KG1 (cell line): Measurements from ENCODE around the gene DARS1.
"Not testable (repeated sequence)": the region's sequence is repeated elsewhere in the genome, so short reads cannot be mapped to it uniquely, and the experiment has no call there.

ENCODE experiments used
- DNase-seq: peaks from one replicate; lab custom pipeline; 2025; lab: John Stamatoyannopoulos, UW

Gene DARS1

GRCh38 chr2:135945526-135945925 lies 39.9 kb downstream of the DARS1 start:
- DNase-seq, result no peak

GRCh38 chr2:135944625-135945024 lies 40.8 kb downstream of the DARS1 start:
- no peak for DNase-seq

DNA sequence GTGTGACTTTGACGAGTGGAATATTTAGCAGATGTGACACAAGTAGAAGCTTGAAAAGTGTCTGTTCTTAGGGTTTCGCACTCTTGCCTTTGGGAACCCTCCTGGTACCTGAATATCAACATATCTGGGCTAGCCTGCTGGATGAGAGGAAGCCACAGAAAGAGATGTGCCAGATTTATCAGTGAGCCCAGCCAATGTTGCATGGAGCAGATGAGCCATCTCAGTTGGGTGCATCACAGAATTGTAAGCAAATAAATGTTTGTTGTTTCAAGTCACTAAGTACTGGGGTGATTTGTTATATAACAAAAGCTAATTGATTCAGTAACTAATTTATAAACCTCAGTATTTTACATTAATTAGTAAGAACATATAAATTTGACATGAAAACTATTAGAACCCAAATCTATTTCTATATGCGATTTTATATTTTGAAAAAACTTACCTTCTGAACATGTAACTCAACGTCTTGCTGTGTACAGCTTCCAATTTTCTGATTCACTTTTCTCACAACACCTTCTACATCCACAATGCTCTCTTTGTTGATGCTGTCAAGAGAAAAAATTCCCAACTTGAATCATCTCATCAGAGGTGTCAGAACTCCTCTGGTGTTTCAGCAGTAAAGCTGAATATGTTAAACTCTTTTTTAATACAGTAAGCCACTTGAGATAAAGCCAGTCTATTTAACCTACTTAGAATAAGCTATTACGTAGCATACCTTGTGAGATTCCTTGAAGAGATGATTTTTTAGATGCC lies 42.3 kb downstream of the DARS1 start:
- DNase-seq, result no peak

DNA sequence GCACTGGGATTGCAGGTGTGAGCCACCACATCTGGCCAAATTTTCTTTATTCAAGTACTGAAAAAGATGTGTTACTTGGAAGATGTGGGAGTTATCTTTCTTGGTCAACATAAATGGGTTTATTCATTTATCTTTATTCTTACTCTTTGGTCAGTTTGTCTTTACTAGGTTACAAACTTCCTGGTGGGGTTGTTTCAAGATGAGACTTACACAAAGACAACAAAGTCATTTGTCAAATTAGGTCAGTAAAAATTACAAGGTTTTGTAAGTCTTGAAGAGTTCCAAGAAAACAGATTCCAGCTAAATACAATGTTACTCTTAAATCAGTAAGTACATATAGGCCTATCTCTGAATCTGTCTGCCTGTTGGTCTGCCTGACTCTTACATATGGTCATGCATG lies 48.9 kb downstream of the DARS1 start:
- no peak for DNase-seq

GRCh38 chr2:135935914-135936313 lies 49.5 kb downstream of the DARS1 start:
- DNase-seq, result no peak

GRCh38 chr2:135931776-135932443 lies 53.5 kb downstream of the DARS1 start:
- peak; percentile 25 for DNase-seq

- DNase-seq, result no peak
These were observed 58.8 kb downstream of the DARS1 start for GRCh38 chr2:135926605-135927004.

GRCh38 chr2:135925571-135925970 lies 59.9 kb downstream of the DARS1 start:
- no peak for DNase-seq

DNA sequence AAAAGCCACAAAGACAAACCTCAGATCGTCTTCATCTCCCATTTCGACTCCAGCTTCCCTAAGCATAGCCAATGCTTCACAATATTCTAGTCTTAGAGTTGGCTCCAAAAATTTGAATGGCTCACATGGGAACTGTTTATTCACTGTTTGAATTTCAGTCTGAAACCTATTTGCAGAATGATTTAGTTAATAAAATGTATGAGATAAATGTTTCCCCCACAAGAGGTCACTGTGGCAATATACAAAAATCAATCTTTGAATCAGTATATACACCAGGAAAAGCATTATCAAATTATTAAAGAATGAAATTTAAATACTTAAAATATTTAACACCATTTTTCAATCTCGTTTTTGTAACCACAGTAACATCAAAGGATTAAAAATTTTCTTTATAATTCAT lies 69.2 kb downstream of the DARS1 start:
- DNase-seq, result peak; percentile 27

DNA sequence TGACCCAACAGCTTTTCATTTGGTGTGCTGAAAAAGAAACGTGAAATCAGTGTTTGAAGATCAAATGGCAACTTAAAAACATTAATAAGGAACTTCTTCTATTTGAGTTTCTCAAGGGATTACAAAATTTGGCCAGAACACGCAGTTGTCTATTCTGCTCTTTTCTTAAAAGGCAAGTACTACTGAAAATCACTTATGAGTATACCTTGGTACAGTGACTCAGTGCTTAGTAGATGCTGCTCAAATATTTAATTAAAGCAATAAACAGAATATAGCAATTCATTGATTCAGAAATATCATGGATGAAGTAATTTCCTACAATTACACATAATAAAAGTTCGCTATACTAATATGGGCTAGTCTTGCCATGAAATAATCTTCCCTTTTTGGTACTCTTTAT lies 70.9 kb downstream of the DARS1 start:
- no peak for DNase-seq

DNA sequence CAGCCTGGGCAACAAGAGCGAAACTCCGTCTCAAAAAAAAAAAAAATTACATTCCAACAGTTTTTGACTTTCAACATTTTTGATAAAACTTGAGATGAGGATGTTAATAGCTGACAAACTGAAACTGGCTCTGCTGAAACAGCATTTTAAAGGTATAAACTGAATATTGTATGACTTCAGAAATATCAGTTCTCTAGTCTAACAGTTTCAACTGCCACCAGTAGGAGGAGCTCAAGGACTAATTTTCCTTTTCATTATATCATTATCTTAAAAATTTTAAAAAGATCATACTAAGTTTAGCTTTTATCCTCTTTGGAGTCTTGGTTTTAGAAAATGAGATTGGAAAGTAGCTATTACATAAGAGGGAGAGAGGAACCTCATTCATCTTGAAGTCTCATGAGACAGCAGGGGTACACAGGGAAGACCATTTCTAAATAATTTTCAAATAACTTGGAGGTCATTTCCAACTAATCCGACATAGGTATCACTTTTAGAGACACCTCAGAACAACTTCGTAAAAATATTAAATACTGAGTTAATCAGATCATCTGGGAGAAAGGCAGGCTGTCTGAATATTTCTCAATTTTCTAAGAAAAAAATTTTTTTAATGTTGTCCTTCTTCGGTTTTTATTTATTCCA lies 71.6 kb downstream of the DARS1 start:
- peak; percentile 33 for DNase-seq

- no peak for DNase-seq
These were observed 75.5 kb downstream of the DARS1 start for GRCh38 chr2:135909976-135910375.

DNA sequence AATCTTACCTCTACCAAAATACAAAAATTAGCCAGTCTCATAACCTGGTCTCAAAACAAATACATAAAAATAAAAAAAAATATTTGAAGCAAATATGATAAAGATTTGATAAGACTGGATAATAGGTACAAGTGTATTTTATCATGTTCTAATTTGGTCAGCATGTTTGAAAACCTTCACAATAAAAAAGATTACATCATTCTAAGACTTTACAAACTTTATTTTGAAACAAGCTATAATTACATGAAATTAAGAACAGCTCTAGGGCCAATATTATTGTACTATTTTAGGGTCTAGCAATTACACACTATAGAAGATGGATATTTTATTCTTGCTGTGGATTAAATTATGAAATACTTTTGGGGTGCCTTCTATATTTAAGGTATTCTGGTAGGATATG lies 79.7 kb downstream of the DARS1 start:
- DNase-seq, result no peak

DNA sequence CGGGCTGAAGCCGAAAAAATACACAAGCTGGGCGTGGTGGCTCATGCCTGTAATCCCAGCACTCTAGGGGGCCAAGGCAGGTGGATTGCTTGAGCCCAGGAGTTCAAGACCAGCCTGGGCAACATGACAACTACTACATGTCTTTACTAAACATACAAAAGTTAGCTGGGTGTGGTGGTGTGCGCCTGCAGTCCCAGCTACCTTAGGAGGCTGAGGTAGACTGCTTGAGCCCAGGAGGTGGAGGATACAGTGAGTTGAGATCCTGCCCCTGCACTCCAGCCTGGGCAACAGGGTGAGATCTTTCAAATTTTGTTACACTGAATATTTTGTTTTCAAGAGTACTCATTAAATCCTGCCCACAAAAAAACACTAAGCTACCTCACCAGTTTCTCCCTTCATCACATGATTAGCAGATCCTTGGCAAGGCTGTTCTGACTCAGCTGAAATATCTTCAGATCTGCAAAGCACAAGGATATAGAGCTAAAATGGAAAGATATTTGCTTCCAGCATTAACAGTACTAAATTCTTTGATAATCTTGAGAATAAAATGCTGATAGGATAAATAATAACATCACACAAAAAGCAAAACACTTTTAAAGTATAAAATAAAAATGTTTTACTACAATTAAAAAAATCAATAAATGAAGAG lies 81.0 kb downstream of the DARS1 start:
- no peak for DNase-seq

DNA sequence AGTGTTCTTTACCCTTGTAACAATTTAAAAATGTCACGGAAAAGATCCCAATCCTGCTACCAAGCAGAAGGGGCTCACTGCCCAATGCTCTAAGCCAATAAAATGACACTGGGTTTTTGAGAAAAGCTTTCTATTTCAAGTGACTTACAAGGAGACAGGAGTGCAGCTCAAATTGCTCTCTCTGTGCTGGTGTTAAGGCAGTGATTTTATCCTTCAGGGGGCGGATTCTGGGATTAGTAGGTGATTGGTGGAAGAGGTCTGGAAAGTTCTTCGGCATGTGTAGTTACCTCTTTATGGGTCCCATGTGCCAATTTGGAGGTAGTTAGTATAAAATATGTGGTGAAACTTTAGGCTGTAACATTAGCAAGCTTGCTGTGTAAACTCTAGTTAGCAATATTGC lies 81.8 kb downstream of the DARS1 start:
- DNase-seq, result no peak

DNA sequence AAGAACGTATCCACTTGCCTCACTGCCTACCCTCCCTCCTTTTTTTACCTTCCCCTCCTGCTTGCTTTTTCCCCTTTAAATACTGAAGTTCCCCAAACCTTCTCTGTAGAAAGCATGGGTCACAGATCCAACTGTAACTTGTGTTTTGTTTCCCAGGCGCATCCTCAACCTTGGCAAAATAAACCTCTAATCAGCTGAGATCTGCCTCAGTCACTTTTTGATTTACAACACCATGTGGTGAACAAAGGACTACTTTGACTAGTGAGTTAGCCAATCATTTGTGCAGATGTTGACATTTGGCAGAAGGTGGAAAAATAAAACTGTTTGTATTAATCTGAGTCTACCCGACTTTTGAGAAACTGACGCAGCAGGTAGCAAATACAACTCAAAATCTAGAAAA lies 85.9 kb downstream of the DARS1 start:
- no peak for DNase-seq

DNA sequence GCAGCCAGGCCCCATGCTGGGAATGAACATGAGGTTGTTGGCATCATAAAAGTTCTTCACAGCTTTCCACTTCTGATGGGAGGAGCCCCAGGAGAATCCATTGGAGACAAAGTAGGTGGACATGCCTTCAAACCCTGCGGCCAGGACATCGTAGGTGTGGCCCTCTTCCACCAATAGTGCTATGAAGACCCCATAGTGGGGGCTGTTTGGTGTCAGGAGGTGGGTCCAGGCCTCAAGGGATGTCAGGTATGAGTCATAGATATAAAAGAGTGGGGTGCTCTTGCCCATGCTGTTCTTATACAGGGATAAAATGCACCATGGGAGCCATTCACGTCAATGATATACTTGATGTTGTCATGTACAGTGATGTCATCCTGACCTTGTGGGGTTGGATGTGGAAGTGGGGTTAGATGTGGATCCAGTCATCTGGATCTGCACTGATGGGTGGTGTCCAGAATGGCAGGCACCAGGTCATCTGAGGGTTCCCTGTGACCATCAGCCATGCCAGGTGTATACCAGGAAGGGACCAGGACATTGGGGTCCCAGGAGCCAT lies 87.1 kb downstream of the DARS1 start:
- DNase-seq, result no peak

- no peak for DNase-seq
These were observed 90.5 kb downstream of the DARS1 start for GRCh38 chr2:135894930-135895329.

DNA sequence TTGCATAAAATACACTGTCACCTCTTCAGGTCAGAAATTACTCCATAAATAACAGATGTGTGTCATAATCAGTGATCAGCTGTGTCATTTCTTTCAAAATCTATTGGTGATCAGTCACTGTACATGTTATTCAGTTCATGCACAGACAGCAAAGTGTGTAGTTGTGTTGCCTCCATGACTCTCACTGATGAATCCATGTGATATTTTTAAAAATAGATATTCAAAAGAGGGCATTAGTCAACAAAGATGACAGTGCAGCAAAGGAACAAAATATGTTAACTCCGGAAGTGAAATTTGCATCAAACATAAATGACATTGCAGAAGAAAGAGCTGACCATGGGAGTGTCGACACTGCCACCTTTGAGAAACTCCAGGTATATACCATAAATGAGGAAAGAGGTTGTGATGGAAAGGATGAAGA lies 92.0 kb downstream of the DARS1 start:
- no peak for DNase-seq

DNA sequence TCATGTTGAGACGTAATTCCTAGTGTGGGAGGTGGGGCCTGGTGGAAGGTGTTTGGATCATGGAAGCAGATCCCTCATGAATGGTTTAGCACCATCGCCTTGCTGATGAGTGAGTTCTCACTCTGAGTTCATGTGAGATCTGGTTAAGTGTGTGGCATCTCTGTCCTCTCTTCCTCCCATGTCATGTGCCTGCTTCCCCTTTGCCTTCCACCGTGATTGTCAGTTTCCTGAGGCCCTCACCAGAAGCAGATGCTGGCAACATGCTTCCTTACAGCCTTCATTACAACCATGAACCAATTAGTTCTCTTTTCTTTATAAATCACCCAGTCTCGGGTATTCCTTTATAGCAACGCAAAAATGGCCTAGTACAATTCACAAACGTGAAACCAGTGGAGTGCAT lies 94.6 kb downstream of the DARS1 start:
- DNase-seq, result peak; percentile 71

DNA sequence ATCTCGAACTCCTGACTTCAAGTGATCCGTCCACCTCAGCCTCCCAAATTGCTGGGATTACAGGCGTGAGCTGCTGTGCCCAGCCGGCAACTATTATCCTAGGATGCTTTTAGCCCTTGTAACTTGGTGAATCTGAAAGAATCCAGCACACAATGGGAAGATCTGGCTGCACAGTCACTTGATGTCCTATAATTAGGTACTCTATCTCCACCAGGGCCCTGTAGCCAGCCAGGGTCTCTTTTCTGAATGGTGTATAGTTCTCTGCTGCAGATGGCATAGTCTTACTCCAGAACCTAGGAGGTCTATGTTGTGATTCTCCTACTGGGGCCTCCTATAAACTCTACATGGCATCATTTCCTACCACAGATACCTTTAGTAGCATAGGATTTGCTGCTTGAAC lies 95.3 kb downstream of the DARS1 start:
- no peak for DNase-seq

- not testable (repeated sequence) for DNase-seq
These were observed 96.8 kb downstream of the DARS1 start for GRCh38 chr2:135888587-135888986.
